A549 (cell line): Measurements from ENCODE around the gene CEP85. TPM values are rescaled to one million over a fixed set of nuclear protein-coding genes. Genes with fewer than 3 reads are reported as not detected.

Experiments used
- ATAC-seq, 2 experiments: fragments of 200-7000 bp in 1 of 2; fragments of >200 bp in 1 of 2; cut with Nextera tagmentation in 1 of 2; cut with Tn5 transposase in 1 of 2; 3 replicates each; pipeline versions ENCODE4 v1.8.0 to v1.9.1; 2018 to 2020; ENCODE audit warnings: mild to moderate bottlenecking in 1 of 2, moderate library complexity in 1 of 2
- CTCF ChIA-PET: fragments of 300-600 bp; sonication (Branson Sonifier 250); formaldehyde crosslinking; extraction: SDS; loops from one replicate; lab custom pipeline; 2021; ENCODE audit warnings: antibody characterized with exemption, inconsistent platforms; lab: Yijun Ruan, JAX
- POLR2A ChIA-PET: fragments of 350-600 bp; formaldehyde crosslinking; extraction: SDS; loops from one replicate; lab custom pipeline; 2021; ENCODE audit warnings: antibody characterized with exemption, inconsistent platforms; lab: Yijun Ruan, JAX
- DNase-seq, 2 experiments: peaks; one replicate each; pipeline versions ENCODE4 v3.0.0 to v3.0.0-alpha.2; 2011 to 2016; ENCODE audit warnings: low read depth in 1 of 2, low spot score in 1 of 2
- FAIRE-seq: peaks from 2 replicates; lab custom pipeline; 2011; peaks lifted over from hg19 to GRCh38; lab: Jason Lieb, UNC
- H3K27ac ChIP-seq, 2 experiments: fragments of >200 bp; sonication (Bioruptor Twin); formaldehyde crosslinking; 3 replicates each; pipeline ENCODE4 v1.5.1; 2016 to 2017
- H3K4me1 ChIP-seq: fragments of >200 bp; sonication (Bioruptor Twin); formaldehyde crosslinking; 3 replicates; pipeline ENCODE4 v1.6.1; 2016
- H3K4me2 ChIP-seq: fragments of >200 bp; sonication (Bioruptor Twin); formaldehyde crosslinking; 3 replicates; pipeline ENCODE4 v1.6.1; 2016
- H3K4me3 ChIP-seq: fragments of >200 bp; sonication (Bioruptor Twin); formaldehyde crosslinking; 3 replicates; pipeline ENCODE4 v1.5.1; 2016
- H3K9me3 ChIP-seq: fragments of >200 bp; sonication (Bioruptor Twin); formaldehyde crosslinking; 3 replicates; pipeline ENCODE4 v1.6.1; 2016
- CBX8 ChIP-seq: fragments of 200-600 bp; sonication (generic); IDR thresholded peaks from 2 replicates; pipeline ENCODE4 v1.6.1; 2016
- CHD4 ChIP-seq: fragments of 200-600 bp; sonication (generic); IDR thresholded peaks from 2 replicates; pipeline ENCODE4 v1.6.1; 2016; ENCODE audit warnings: antibody characterized with exemption, mild to moderate bottlenecking, borderline replicate concordance
- GATA3 ChIP-seq: IDR thresholded peaks from 2 replicates; pipeline ENCODE4 v1.6.1; 2012; ENCODE audit warnings: borderline replicate concordance
- HDAC2 ChIP-seq: fragments of 200-600 bp; sonication (generic); IDR thresholded peaks from 2 replicates; pipeline ENCODE4 v1.6.1; 2016
- HOXA7 ChIP-seq: fragments of 250-450 bp; sonication (Bioruptor Pico); IDR thresholded peaks from 2 replicates; pipeline ENCODE4 v1.5.0; 2020; ENCODE audit warnings: mild to moderate bottlenecking, moderate library complexity
- HOXB13 ChIP-seq: fragments of 250-450 bp; sonication (Bioruptor Pico); IDR thresholded peaks from 2 replicates; pipeline ENCODE4 v1.5.0; 2020; ENCODE audit warnings: low read depth, mild to moderate bottlenecking, moderate library complexity
- JUN ChIP-seq, 2 experiments: fragments of >200 bp; sonication (Bioruptor Twin); formaldehyde crosslinking; IDR thresholded peaks; 2 replicates in 1 of 2; 3 replicates in 1 of 2; pipeline ENCODE4 v1.6.1; 2016 to 2017
- KDM1A ChIP-seq: fragments of 200-600 bp; sonication (generic); IDR thresholded peaks from 2 replicates; pipeline ENCODE4 v1.6.1; 2016; ENCODE audit warnings: low read depth, mild to moderate bottlenecking
- KDM5A ChIP-seq: fragments of 200-600 bp; sonication (generic); IDR thresholded peaks from 2 replicates; pipeline ENCODE4 v1.6.1; 2016; ENCODE audit warnings: antibody characterized with exemption, mild to moderate bottlenecking
- MAFK ChIP-seq: fragments of 450-650 bp; IDR thresholded peaks from 2 replicates; pipeline ENCODE4 v1.6.1; 2014; ENCODE audit not compliant: partially characterized antibody
- NFE2L2 ChIP-seq: fragments of 150-350 bp; conservative IDR thresholded peaks from 2 replicates; pipeline ENCODE4 v1.6.1; 2014; ENCODE audit warnings: low read length
- NR3C1 ChIP-seq: fragments of >200 bp; sonication (Bioruptor Twin); formaldehyde crosslinking; IDR thresholded peaks from 3 replicates; pipeline ENCODE4 v1.6.1; 2017
- PHF8 ChIP-seq: fragments of 200-600 bp; sonication (generic); IDR thresholded peaks from 2 replicates; pipeline ENCODE4 v1.6.1; 2016; ENCODE audit warnings: low read depth, mild to moderate bottlenecking, antibody characterized with exemption, moderate library complexity, borderline replicate concordance
- POLR2A ChIP-seq: IDR thresholded peaks from 2 replicates; pipeline ENCODE4 v1.6.1; 2012; ENCODE audit warnings: mild to moderate bottlenecking, low read length
- RARB ChIP-seq: fragments of 250-450 bp; sonication (Bioruptor Pico); IDR thresholded peaks from 2 replicates; pipeline ENCODE4 v1.8.0; 2021; ENCODE audit warnings: mild to moderate bottlenecking, moderate library complexity
- SMC3 ChIP-seq: fragments of >200 bp; sonication (Bioruptor Twin); formaldehyde crosslinking; IDR thresholded peaks from 3 replicates; pipeline ENCODE4 v1.6.1; 2018; ENCODE audit warnings: inconsistent platforms
- TFCP2L1 ChIP-seq: fragments of 250-450 bp; sonication (Bioruptor Pico); IDR thresholded peaks from 2 replicates; pipeline ENCODE4 v1.5.0; 2021; ENCODE audit warnings: mild to moderate bottlenecking
- ZNF302 ChIP-seq: fragments of 250-450 bp; sonication (Bioruptor Pico); IDR thresholded peaks from 2 replicates; pipeline ENCODE4 v1.9.0; 2021; ENCODE audit warnings: inconsistent platforms, mild to moderate bottlenecking, moderate library complexity
- WGBS: methylation state at CpG from one replicate; pipeline ENCODE4 v1.1.6; 2017; ENCODE audit errors: missing lambda C conversion rate; 5-methylcytosine and 5-hydroxymethylcytosine counted together
- polyA plus RNA-seq, 4 experiments: library from polyadenylated mRNA; depleted of rRNA in 3 of 4; stranded (reverse); fragments of >200 nt; fragmentation: RNase III in 1 of 4; extraction: RNeasy Plus Mini Kit Qiagen cat#74134 plus additional on column Dnase treatment in 1 of 4; gene quantifications; 2 replicates in 3 of 4; 3 replicates in 1 of 4; pipeline ENCODE4 v1.2.3, GENCODE V29; 2011 to 2017
- TF ChIP-seq, protein P1 (sequence below): fragments of 250-450 bp; sonication (Bioruptor Pico); IDR thresholded peaks from 2 replicates; pipeline ENCODE4 v1.5.0; 2021; ENCODE audit warnings: mild to moderate bottlenecking, moderate library complexity, borderline replicate concordance
- TF ChIP-seq, protein P2 (sequence below): IDR thresholded peaks from 2 replicates; pipeline ENCODE4 v1.6.1; 2012
- TF ChIP-seq, protein P3 (sequence below): fragments of 450-650 bp; IDR thresholded peaks from 2 replicates; pipeline ENCODE4 v1.6.1; 2014; ENCODE audit warnings: antibody characterized with exemption

CEP85 gene
- polyA plus RNA-seq, 2 of the 4 experiments (the other 2 are of a cell fraction) = 13.0 to 21.1 TPM

DNA sequence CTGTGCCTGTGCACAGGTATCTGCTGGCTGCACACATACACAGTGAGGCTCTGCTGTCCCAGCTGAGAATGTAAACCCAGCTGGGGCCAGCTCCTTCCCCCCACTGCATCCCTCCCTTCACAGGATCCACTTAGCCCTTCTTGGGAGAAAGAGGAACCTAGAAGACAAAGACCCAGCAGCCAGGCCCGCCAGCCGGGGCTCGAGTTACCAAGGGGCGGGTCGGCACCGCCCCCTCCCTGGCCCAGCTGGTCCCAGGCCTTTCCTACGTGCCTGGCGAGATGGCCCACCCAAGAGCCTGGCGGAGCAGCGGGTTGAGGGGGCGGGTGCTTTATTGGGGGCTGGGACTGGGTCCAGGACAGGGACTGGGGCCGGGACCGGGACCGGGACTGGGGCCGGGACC lies 48.0 kb downstream of the CEP85 start:
- no peak for DNase-seq
- Histone ChIP-seq H3K4me3 (no peak overlapping the region), H3K9me3 (no peaks in the 10 kb centered on the region), H3K4me1 (peaks cover 38% of the 10 kb centered on the region), H3K27ac (no peak overlapping the region), H3K4me2 (no peak overlapping the region)
- no CpG with 5 or more reads among the region's 15 CpGs for WGBS
- ChIA-PET POLR2A (no interaction called here), CTCF (interaction anchor here (1.8 to 1.9 kb wide), 3 partner anchors 39 to 135 kb away, joined by 4 to 9 read pairs (median 5); no protein-coding TSS in a partner anchor)
- ATAC-seq = no peak
- no peak for FAIRE-seq
- TF ChIP-seq CBX8 = no peak
- TF ChIP-seq HOXB13 (CRISPR knock-in tag) = no peak

DNA sequence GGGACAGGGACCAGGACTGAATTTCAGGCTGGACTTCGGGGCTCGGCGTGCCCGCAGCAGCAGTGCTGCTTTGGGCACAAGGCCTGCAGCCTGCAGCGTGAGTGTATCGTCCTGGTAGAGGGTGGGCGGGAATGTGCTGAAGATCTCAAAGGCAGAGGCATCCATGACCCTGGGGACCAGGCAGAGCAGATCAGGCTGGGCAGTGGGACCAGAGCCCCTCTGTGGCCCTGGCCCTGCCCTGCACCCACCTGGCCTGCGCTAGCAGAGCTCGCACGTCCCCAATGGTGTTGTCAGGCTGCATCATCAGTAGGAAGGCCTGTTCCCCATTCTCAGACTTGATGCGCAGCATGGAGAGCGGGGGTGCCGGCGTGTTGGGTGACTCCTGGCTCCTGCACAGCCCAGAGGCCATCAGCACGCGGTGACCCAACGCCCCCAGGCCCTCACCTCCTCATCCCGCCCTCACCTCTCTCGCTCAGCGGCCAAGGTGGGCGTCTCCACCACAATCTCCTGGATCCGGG lies 48.5 kb downstream of the CEP85 start:
- POLR2A ChIA-PET = no interaction called here
- Histone ChIP-seq H3K4me1 (peaks cover 37% of the 10 kb centered on the region), H3K4me2 (no peak overlapping the region), H3K27ac (no peak overlapping the region), H3K4me3 (no peak overlapping the region), H3K9me3 (no peaks in the 10 kb centered on the region)
- ATAC-seq = no peak
- FAIRE-seq = no peak
- TF ChIP-seq HOXA7 (CRISPR knock-in tag) (no peak), SMC3 (no peak), GATA3 (no peak), CHD4 (no peak), MAFK (no peak), NR3C1 (no peak)
- WGBS = 87% methylated on average over 19 of the region's 22 CpGs
- no peak for DNase-seq
- CTCF ChIA-PET = interaction anchor here (1.8 to 2.2 kb wide), 4 partner anchors 39 to 135 kb away, joined by 4 to 9 read pairs (median 6); partner anchors contain the start of gene ZNF593

DNA sequence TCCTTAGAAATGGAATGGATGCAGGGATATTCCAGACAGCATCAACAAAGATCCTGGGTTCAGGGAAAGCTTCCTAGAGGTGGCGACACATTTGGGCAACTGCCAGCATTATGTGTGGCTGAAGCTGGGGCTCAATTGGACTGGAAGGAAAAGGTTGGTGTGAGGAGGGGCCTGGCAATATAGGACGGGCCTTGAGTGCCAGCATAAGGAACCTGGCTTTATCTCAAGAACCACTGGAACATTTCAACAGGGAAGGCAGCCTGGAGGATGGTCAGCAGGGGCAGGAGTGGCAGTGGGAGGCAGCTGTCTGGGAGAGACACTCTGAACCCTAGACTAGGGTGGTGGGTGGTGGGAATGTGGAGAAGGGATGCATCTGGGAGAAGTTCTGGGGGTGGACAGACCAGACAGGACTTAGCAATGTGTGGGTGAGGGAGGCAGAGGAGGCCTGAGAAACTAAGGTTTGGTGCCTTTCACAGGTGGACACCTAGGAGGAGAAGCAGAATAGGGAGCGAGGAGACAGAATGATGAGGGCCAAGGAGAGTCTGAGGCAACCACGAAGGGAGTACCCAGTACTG lies 49.4 kb downstream of the CEP85 start:
- 82% methylated on average over 4 of the region's 4 CpGs for WGBS
- ChIA-PET CTCF (interaction anchor here (2.2 to 8.2 kb wide), 5 partner anchors 13 to 135 kb away, joined by 6 to 128 read pairs (median 29); partner anchors contain the start of genes CD52 and ZNF593), POLR2A (no interaction called here)
- no peak for ATAC-seq
- Histone ChIP-seq H3K9me3 (no peaks in the 10 kb centered on the region), H3K27ac (no peak overlapping the region), H3K4me3 (no peak overlapping the region), H3K4me2 (no peak overlapping the region), H3K4me1 (peaks cover 35% of the 10 kb centered on the region)
- FAIRE-seq = no peak
- no peak for DNase-seq
- no peak for TF ChIP-seq JUN (IDR thresholded peaks at IDR 0.05)
- TF ChIP-seq, protein P1, sequence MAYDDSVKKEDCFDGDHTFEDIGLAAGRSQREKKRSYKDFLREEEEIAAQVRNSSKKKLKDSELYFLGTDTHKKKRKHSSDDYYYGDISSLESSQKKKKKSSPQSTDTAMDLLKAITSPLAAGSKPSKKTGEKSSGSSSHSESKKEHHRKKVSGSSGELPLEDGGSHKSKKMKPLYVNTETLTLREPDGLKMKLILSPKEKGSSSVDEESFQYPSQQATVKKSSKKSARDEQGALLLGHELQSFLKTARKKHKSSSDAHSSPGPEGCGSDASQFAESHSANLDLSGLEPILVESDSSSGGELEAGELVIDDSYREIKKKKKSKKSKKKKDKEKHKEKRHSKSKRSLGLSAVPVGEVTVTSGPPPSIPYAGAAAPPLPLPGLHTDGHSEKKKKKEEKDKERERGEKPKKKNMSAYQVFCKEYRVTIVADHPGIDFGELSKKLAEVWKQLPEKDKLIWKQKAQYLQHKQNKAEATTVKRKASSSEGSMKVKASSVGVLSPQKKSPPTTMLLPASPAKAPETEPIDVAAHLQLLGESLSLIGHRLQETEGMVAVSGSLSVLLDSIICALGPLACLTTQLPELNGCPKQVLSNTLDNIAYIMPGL (CRISPR knock-in tag) = no peak
- no peak for TF ChIP-seq NR3C1
- no peak for TF ChIP-seq CBX8
- TF ChIP-seq HDAC2 = no peak
- no peak for TF ChIP-seq RARB (CRISPR knock-in tag)
- TF ChIP-seq MAFK = no peak
- TF ChIP-seq, protein P2, sequence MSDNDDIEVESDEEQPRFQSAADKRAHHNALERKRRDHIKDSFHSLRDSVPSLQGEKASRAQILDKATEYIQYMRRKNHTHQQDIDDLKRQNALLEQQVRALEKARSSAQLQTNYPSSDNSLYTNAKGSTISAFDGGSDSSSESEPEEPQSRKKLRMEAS = no peak
- TF ChIP-seq TFCP2L1 (CRISPR knock-in tag) = no peak
- TF ChIP-seq KDM5A = no peak
- no peak for TF ChIP-seq PHF8
- no peak for TF ChIP-seq ZNF302 (CRISPR knock-in tag)
- TF ChIP-seq NFE2L2 = no peak
- TF ChIP-seq KDM1A = no peak
- TF ChIP-seq POLR2A = no peak
- TF ChIP-seq, protein P3, sequence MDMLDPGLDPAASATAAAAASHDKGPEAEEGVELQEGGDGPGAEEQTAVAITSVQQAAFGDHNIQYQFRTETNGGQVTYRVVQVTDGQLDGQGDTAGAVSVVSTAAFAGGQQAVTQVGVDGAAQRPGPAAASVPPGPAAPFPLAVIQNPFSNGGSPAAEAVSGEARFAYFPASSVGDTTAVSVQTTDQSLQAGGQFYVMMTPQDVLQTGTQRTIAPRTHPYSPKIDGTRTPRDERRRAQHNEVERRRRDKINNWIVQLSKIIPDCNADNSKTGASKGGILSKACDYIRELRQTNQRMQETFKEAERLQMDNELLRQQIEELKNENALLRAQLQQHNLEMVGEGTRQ = no peak
